GM12878 (cell line): ENCODE measurements around the gene LRRC40. TPM values are rescaled to one million over a fixed set of nuclear protein-coding genes. Genes with fewer than 3 reads are reported as not detected.
A peak's percentile ranks its signal among the peaks of the same experiment; 100 is the strongest.

Experiments used
- BACH1 ChIP-seq: fragments of 450-650 bp; IDR thresholded peaks from 2 replicates; pipeline ENCODE4 v1.6.1; 2017; ENCODE audit warnings: mild to moderate bottlenecking, borderline replicate concordance
- BHLHE40 ChIP-seq, 2 experiments: fragments of 450-650 bp in 1 of 2; IDR thresholded peaks; 2 replicates each; pipeline ENCODE4 v1.6.1; 2011 to 2017; ENCODE audit warnings: low read depth in 2 of 2, borderline replicate concordance in 1 of 2, improper control_type of control experiment in 1 of 2, low read length in 1 of 2, mild to moderate bottlenecking in 1 of 2
- CBFB ChIP-seq: IDR thresholded peaks from 2 replicates; pipeline ENCODE4 v1.6.1; 2016; ENCODE audit warnings: antibody characterized with exemption, low read depth
- CREB1 ChIP-seq: IDR thresholded peaks from 2 replicates; pipeline ENCODE4 v1.6.1; 2012; ENCODE audit warnings: low read depth, mild to moderate bottlenecking, inconsistent platforms
- HCFC1 ChIP-seq: fragments of 150-350 bp; IDR thresholded peaks from 2 replicates; pipeline ENCODE4 v1.6.1; 2014; ENCODE audit warnings: low read length
- HDGF ChIP-seq: fragments of 450-650 bp; IDR thresholded peaks from 2 replicates; pipeline ENCODE4 v1.6.1; 2016; ENCODE audit warnings: antibody characterized with exemption
- MLLT1 ChIP-seq: fragments of 450-650 bp; IDR thresholded peaks from 2 replicates; pipeline ENCODE4 v1.6.1; 2016; ENCODE audit warnings: mild to moderate bottlenecking
- MXI1 ChIP-seq: fragments of 150-350 bp; IDR thresholded peaks from 2 replicates; pipeline ENCODE4 v1.6.1; 2011; ENCODE audit warnings: low read depth, mild to moderate bottlenecking, inconsistent platforms, low read length, improper control_type of control experiment
- MYC ChIP-seq: IDR thresholded peaks from 2 replicates; pipeline ENCODE4 v1.6.1; 2011; ENCODE audit warnings: mild to moderate bottlenecking, low read length, moderate library complexity, inconsistent platforms; ENCODE audit not compliant: insufficient read depth, insufficient replicate concordance, insufficient read length, severe bottlenecking
- NFYB ChIP-seq: IDR thresholded peaks from 2 replicates; pipeline ENCODE4 v1.6.1; 2011; ENCODE audit warnings: low read depth, mild to moderate bottlenecking, low read length, improper control_type of control experiment, moderate library complexity; ENCODE audit not compliant: insufficient read depth
- PAX5 ChIP-seq: IDR thresholded peaks from 2 replicates; pipeline ENCODE4 v1.6.1; 2011; ENCODE audit warnings: low read depth, low read length, borderline replicate concordance
- PML ChIP-seq: IDR thresholded peaks from 2 replicates; pipeline ENCODE4 v1.6.1; 2012; ENCODE audit warnings: low read length, inconsistent platforms
- POLR2A ChIP-seq: IDR thresholded peaks from 2 replicates; pipeline ENCODE4 v1.6.1; 2011; ENCODE audit warnings: low read depth, mild to moderate bottlenecking, low read length
- RAD51 ChIP-seq: fragments of 450-650 bp; IDR thresholded peaks from 2 replicates; pipeline ENCODE4 v1.6.1; 2016; ENCODE audit warnings: moderate library complexity, mild to moderate bottlenecking, inconsistent platforms
- RB1 ChIP-seq: fragments of 450-650 bp; formaldehyde crosslinking; IDR thresholded peaks from 2 replicates; pipeline ENCODE4 v1.6.1; 2017; ENCODE audit warnings: mild to moderate bottlenecking, borderline replicate concordance
- SIX5 ChIP-seq: IDR thresholded peaks from 2 replicates; pipeline ENCODE4 v1.6.1; 2011; ENCODE audit warnings: mild to moderate bottlenecking, low read depth, low read length, moderate library complexity; ENCODE audit not compliant: severe bottlenecking
- SMAD5 ChIP-seq: IDR thresholded peaks from 2 replicates; pipeline ENCODE4 v1.6.1; 2016; ENCODE audit warnings: antibody characterized with exemption, low read depth
- SMARCA5 ChIP-seq: fragments of 450-650 bp; IDR thresholded peaks from 2 replicates; pipeline ENCODE4 v1.6.1; 2017; ENCODE audit warnings: mild to moderate bottlenecking
- TARDBP ChIP-seq: IDR thresholded peaks from 2 replicates; pipeline ENCODE4 v1.6.1; 2016; ENCODE audit warnings: borderline replicate concordance
- TBL1XR1 ChIP-seq: IDR thresholded peaks from 2 replicates; pipeline ENCODE4 v1.6.1; 2012; ENCODE audit warnings: low read depth, low read length, improper control_type of control experiment
- TCF3 ChIP-seq: IDR thresholded peaks from 2 replicates; pipeline ENCODE4 v1.6.1; 2012; ENCODE audit warnings: low read depth, mild to moderate bottlenecking, low read length, borderline replicate concordance; ENCODE audit not compliant: insufficient read depth
- ZBED1 ChIP-seq: IDR thresholded peaks from 2 replicates; pipeline ENCODE4 v1.6.1; 2016; ENCODE audit warnings: borderline replicate concordance
- ZNF207 ChIP-seq: fragments of 450-650 bp; IDR thresholded peaks from 2 replicates; pipeline ENCODE4 v1.6.1; 2014; ENCODE audit warnings: antibody characterized with exemption, mild to moderate bottlenecking, borderline replicate concordance
- polyA plus RNA-seq, 11 experiments: library from polyadenylated mRNA; depleted of rRNA in 4 of 11; unstranded in 6 of 11; stranded (reverse) in 5 of 11; fragments of >200 nt; fragmentation: Nextera tagmentation in 4 of 11; fragmentation: Illumina TruSeq in 1 of 11; extraction: Ambion mirVana in 4 of 11; extraction: Trizol in 1 of 11; gene quantifications; 1 replicate in 1 of 11; 2 replicates in 10 of 11; pipeline versions ENCODE4 v1.2.1 to v1.2.3, GENCODE V29; 2011 to 2016; ENCODE audit warnings: inconsistent platforms in 2 of 11, missing spikeins in 2 of 11, low read depth in 1 of 11
- total RNA-seq, 4 experiments: library from RNA; depleted of rRNA in 3 of 4; stranded (reverse); fragments of >200 nt in 3 of 4; fragmentation: Illumina TruSeq in 1 of 4; extraction: Trizol in 1 of 4; gene quantifications; 2 replicates each; pipeline versions ENCODE4 v1.2.1 to v1.2.3, GENCODE V29; 2013 to 2021
- TF ChIP-seq, protein P1 (sequence below): IDR thresholded peaks from 2 replicates; pipeline ENCODE4 v1.6.1; 2012; ENCODE audit warnings: low read depth, low read length, improper control_type of control experiment
- TF ChIP-seq, protein P2 (sequence below), 3 experiments: IDR thresholded peaks in 2 of 3; conservative IDR thresholded peaks in 1 of 3; 2 replicates each; pipeline ENCODE4 v1.5.1; 2011; ENCODE audit warnings: low read depth in 3 of 3, low read length in 3 of 3, mild to moderate bottlenecking in 3 of 3, control low read depth in 2 of 3, moderate library complexity in 2 of 3, inconsistent platforms in 1 of 3, mixed read lengths in 1 of 3; ENCODE audit not compliant: control insufficient read depth in 2 of 3, insufficient read depth in 1 of 3; ENCODE audit errors: extremely low read depth in 1 of 3

Gene LRRC40
- total and polyA plus RNA-seq, 10 of the 15 experiments (the other 5 are each of a cell fraction or from before 2014, with no cell fraction given) = 19.5 to 44.3 (median 30.9) TPM

DNA sequence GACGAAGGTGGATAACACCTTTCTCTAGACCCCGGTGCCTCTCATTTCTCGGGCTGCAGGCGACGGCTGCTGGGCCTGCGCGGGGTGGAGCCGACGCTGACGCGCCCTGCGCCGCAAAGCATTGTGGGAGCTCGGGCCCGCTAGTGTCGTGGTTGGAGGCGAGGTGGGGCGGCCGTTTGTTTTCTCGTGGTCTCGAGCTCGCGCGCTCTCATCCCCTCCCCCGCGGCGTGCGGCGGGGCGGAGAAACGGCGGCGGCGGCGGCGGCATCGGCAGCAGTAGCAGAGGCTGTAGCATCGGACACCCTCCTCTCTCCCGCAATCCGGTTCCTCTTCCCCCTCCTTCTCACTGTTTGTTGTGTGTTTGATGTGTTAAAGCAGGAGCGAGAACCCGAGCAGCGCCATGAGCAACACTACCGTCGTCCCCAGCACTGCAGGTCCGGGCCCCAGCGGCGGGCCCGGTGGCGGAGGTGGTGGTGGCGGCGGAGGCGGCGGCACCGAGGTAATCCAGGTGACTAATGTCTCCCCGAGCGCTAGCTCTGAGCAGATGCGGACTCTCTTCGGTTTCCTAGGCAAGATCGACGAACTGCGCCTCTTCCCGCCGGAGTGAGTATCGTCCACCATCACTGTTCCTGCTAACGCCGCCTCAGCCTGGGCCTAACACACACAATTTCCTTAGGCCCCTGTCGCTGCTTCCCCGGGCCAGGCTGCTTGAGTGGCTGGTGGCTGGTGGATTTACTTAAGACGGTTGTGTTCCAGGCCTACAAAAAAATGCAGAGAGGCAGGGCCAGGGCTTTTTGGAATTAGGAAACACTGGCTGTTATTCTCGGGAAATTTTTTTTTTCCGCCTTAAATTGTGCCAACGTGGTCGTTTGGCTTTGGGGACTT, 16.1 kb upstream of the LRRC40 start, which contains the start of gene SRSF11 (continued):
- TF ChIP-seq RAD51 (no peak), BHLHE40 (IDR thresholded peaks at IDR 0.05; ENCODE audit: borderline replicate concordance in 1 of 2, low read depth in 2 of 2, low read length in 1 of 2) (peak; percentile 69 to 86; a peak in 3 of 4 replicates), MLLT1 (peak; percentile 56; the same call in 1 of the 2 replicates), SIX5 (peak; percentile 33), TCF3 (no peak), PAX5 (0 out of 2 replicates have a peak, but pooled peaks have one; percentile 19), NFYB (0 out of 2 replicates have a peak, but pooled peaks have one; percentile 25), SMAD5 (0 out of 2 replicates have a peak, but pooled peaks have one; percentile 65), BACH1 (peak; percentile 92), CBFB (peak; percentile 58), ZBED1 (0 out of 2 replicates have a peak, but pooled peaks have one; percentile 16), SMARCA5 (peak; percentile 42), TBL1XR1 (no peak), POLR2A (peak; percentile 95), ZNF207 (no peak), MYC (no peak), TARDBP (0 out of 2 replicates have a peak, but pooled peaks have one; percentile 23), HCFC1 (peak; percentile 53; the same call in 1 of the 2 replicates), MXI1 (peak; percentile 66), PML (peak; percentile 55), CREB1 (peak; percentile 86), RB1 (peak; percentile 90; the same call in 1 of the 2 replicates), HDGF (peak; percentile 83)
- TF ChIP-seq, protein P1, sequence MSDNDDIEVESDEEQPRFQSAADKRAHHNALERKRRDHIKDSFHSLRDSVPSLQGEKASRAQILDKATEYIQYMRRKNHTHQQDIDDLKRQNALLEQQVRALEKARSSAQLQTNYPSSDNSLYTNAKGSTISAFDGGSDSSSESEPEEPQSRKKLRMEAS = peak; percentile 29; the same call in 1 of the 2 replicates
- TF ChIP-seq, protein P2, sequence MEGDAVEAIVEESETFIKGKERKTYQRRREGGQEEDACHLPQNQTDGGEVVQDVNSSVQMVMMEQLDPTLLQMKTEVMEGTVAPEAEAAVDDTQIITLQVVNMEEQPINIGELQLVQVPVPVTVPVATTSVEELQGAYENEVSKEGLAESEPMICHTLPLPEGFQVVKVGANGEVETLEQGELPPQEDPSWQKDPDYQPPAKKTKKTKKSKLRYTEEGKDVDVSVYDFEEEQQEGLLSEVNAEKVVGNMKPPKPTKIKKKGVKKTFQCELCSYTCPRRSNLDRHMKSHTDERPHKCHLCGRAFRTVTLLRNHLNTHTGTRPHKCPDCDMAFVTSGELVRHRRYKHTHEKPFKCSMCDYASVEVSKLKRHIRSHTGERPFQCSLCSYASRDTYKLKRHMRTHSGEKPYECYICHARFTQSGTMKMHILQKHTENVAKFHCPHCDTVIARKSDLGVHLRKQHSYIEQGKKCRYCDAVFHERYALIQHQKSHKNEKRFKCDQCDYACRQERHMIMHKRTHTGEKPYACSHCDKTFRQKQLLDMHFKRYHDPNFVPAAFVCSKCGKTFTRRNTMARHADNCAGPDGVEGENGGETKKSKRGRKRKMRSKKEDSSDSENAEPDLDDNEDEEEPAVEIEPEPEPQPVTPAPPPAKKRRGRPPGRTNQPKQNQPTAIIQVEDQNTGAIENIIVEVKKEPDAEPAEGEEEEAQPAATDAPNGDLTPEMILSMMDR (IDR thresholded peaks at IDR 0.05 in 2 of 3, conservative IDR thresholded peaks at IDR 0.05 in 1 of 3; ENCODE audit: control insufficient read depth in 2 of 3, extremely low read depth in 1 of 3, insufficient read depth in 1 of 3, low read depth in 3 of 3, low read length in 3 of 3) = 0 out of 6 replicates have a peak, but pooled peaks of 1 of the 3 experiments have one; percentile 14
